Left ventricle myocardium inferior (tissue), 1 donor: Measurements from ENCODE around the gene SP140. TPM values are rescaled to one million over a fixed set of nuclear protein-coding genes. Genes with fewer than 3 reads are reported as not detected.

Experiments
- DNase-seq: peaks from one replicate; pipeline ENCODE4 v3.0.0-alpha.2; 2020
- H3K27ac ChIP-seq: fragments of 200-600 bp; replicated peaks from 2 replicates; pipeline ENCODE4 v1.8.0; 2021
- H3K27me3 ChIP-seq: fragments of 200-600 bp; 2 replicates; pipeline ENCODE4 v1.8.0; 2021; ENCODE audit warnings: low read depth
- H3K36me3 ChIP-seq: fragments of 200-600 bp; 2 replicates; pipeline ENCODE4 v1.8.0; 2021
- H3K4me1 ChIP-seq: fragments of 200-600 bp; 2 replicates; pipeline ENCODE4 v1.8.0; 2021
- H3K4me3 ChIP-seq: fragments of 200-600 bp; 2 replicates; pipeline ENCODE4 v1.8.0; 2021; ENCODE audit warnings: mild to moderate bottlenecking, moderate library complexity
- H3K9me3 ChIP-seq: fragments of 200-600 bp; replicated peaks from 2 replicates; pipeline ENCODE4 v1.8.0; 2021
- CTCF ChIP-seq: fragments of 200-600 bp; IDR thresholded peaks from 2 replicates; pipeline ENCODE4 v1.8.0; 2021; ENCODE audit warnings: antibody characterized with exemption, mild to moderate bottlenecking, borderline replicate concordance
- intact Hi-C: fragments of 100-400 bp; cut with micrococcal nuclease; formaldehyde crosslinking; loops from one replicate; pipeline ENCODE4 v1.11.0; 2022
- total RNA-seq: library from RNA; stranded (reverse); fragmentation: NEBNext Ultra II Directional; extraction: Animal tissue kit (Norgen Biotek cat#: 25700); gene quantifications from one replicate; pipeline ENCODE4 v1.2.1, GENCODE V29; 2021
- donor health status: DM: no; HTN: yes; CAD: no; lungs with severe emphysema.

The SP140 gene
- total RNA-seq, 1 donor from 2014 or later: 1.3 TPM

- Histone ChIP-seq H3K27me3 (no peaks in the 10 kb centered on the region), H3K27ac (no peak overlapping the region), H3K4me1 (no peaks in the 10 kb centered on the region), H3K4me3 (no peak overlapping the region), H3K36me3 (peaks cover 67% of the 10 kb centered on the region), H3K9me3 (peaks cover 13% of the 10 kb centered on the region)
- intact Hi-C loops: no loop called here
- DNase-seq: no peak
- no peak for TF ChIP-seq CTCF
These were observed 136.6 kb downstream of the SP140 start for GRCh38 chr2:230362030-230362691.

Other genes starting within 250 kb of the SP140 start
- gene SLC16A14, start 156.8 kb upstream of the SP140 start, total RNA-seq: 3.4 TPM
- 10.5 TPM for gene SP110, start 5.8 kb upstream of the SP140 start, total RNA-seq
- 4.3 TPM for gene SP140L, start 101.5 kb downstream of the SP140 start, total RNA-seq
- gene SP100, start 190.5 kb downstream of the SP140 start, total RNA-seq: 76.9 TPM